IMR-90 (cell line): Measurements from ENCODE around the gene PCYT1A.

Experiments used
- BHLHE40 ChIP-seq: fragments of 150-350 bp; IDR thresholded peaks from 2 replicates; pipeline ENCODE4 v1.6.1; 2016; ENCODE audit warnings: mild to moderate bottlenecking, low read depth, low read length
- CEBPB ChIP-seq: IDR thresholded peaks from 2 replicates; pipeline ENCODE4 v1.6.1; 2012; ENCODE audit warnings: low read depth, low read length, improper control_type of control experiment
- MAFK ChIP-seq: IDR thresholded peaks from 2 replicates; pipeline ENCODE4 v1.6.1; 2012; ENCODE audit warnings: low read depth, low read length, improper control_type of control experiment
- MAZ ChIP-seq: IDR thresholded peaks from 2 replicates; pipeline ENCODE4 v1.6.1; 2012; ENCODE audit warnings: low read depth, mild to moderate bottlenecking, low read length, improper control_type of control experiment, moderate library complexity, borderline replicate concordance
- MXI1 ChIP-seq: IDR thresholded peaks from 2 replicates; pipeline ENCODE4 v1.6.1; 2012; ENCODE audit warnings: low read depth, mild to moderate bottlenecking, low read length, moderate library complexity, borderline replicate concordance
- NFE2L2 ChIP-seq: fragments of 150-350 bp; IDR thresholded peaks from 2 replicates; pipeline ENCODE4 v1.6.1; 2016; ENCODE audit warnings: low read depth, mild to moderate bottlenecking, low read length
- POLR2A ChIP-seq: IDR thresholded peaks from 2 replicates; pipeline ENCODE4 v1.6.1; 2012; ENCODE audit warnings: mild to moderate bottlenecking, low read depth, low read length
- RAD21 ChIP-seq: IDR thresholded peaks from 2 replicates; pipeline ENCODE4 v1.6.1; 2012; ENCODE audit warnings: low read length, improper control_type of control experiment
- RCOR1 ChIP-seq: IDR thresholded peaks from 2 replicates; pipeline ENCODE4 v1.6.1; 2012; ENCODE audit warnings: mild to moderate bottlenecking, low read length, improper control_type of control experiment; ENCODE audit not compliant: insufficient replicate concordance
- RFX5 ChIP-seq: IDR thresholded peaks from 2 replicates; pipeline ENCODE4 v1.8.0; 2012; ENCODE audit warnings: low read depth, mild to moderate bottlenecking, low read length, moderate library complexity
- SMC3 ChIP-seq: fragments of 150-350 bp; IDR thresholded peaks from 2 replicates; pipeline ENCODE4 v1.6.1; 2016; ENCODE audit warnings: low read depth, mild to moderate bottlenecking, antibody characterized with exemption, low read length, moderate library complexity
- TF ChIP-seq, protein P1 (sequence below): conservative IDR thresholded peaks from 2 replicates; pipeline ENCODE4 v1.5.1; 2012; ENCODE audit warnings: mild to moderate bottlenecking, low read depth, low read length, improper control_type of control experiment
- TF ChIP-seq, protein P2 (sequence below): fragments of 150-350 bp; IDR thresholded peaks from 2 replicates; pipeline ENCODE4 v1.6.1; 2017; ENCODE audit warnings: mild to moderate bottlenecking, antibody characterized with exemption, low read length, low read depth
- TF ChIP-seq, protein P3 (sequence below): fragments of 150-350 bp; IDR thresholded peaks from 2 replicates; pipeline ENCODE4 v1.6.1; 2016; ENCODE audit warnings: low read depth, mild to moderate bottlenecking, low read length, moderate library complexity, borderline replicate concordance

DNA sequence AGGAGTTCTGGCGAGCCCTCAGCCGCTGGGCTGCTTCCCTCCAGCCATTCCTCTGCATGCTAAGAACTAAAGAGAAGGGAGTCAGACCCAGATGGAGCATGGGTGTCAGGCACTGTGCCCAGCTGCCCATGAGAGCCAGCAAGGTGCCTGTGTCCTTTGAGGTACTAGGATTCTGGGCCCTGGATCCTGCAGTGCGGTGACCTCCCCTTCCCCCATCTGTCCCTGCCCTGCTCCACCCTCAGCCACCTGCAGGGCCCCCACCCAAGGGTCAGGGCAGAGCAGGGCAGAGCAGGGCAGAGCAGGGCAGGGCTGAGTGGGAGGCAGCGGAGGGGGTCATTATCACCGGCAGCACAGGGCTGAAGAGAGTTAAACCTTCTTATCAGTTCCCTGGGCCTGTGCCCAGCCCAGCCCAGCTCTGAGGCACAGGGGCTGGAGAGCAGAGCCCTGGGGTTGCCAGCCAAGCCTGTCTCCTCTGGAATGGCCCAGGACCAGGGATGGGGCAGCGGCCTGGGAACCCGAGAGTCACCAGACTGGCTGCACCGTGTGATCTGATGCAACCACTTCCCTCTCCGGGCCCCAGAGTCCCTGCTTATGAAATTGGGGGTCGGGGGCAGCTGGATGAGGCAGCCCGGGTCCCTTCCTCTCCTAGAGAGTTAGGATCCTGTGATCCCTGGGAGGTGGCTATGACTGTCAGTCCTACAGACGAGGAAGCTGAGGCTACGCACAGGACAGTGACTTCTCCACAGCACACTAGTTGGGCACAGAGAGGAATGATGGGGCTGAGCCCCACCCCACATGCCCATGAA lies 93.6 kb downstream of the PCYT1A start:
- TF ChIP-seq RAD21 (no peak), MXI1 (no peak), POLR2A (no peak), CEBPB (no peak), MAFK (no peak), BHLHE40 (no peak), RFX5 (no peak), RCOR1 (no peak), NFE2L2 (no peak), SMC3 (no peak), MAZ (no peak)
- TF ChIP-seq, protein P1, sequence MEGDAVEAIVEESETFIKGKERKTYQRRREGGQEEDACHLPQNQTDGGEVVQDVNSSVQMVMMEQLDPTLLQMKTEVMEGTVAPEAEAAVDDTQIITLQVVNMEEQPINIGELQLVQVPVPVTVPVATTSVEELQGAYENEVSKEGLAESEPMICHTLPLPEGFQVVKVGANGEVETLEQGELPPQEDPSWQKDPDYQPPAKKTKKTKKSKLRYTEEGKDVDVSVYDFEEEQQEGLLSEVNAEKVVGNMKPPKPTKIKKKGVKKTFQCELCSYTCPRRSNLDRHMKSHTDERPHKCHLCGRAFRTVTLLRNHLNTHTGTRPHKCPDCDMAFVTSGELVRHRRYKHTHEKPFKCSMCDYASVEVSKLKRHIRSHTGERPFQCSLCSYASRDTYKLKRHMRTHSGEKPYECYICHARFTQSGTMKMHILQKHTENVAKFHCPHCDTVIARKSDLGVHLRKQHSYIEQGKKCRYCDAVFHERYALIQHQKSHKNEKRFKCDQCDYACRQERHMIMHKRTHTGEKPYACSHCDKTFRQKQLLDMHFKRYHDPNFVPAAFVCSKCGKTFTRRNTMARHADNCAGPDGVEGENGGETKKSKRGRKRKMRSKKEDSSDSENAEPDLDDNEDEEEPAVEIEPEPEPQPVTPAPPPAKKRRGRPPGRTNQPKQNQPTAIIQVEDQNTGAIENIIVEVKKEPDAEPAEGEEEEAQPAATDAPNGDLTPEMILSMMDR, result no peak
- TF ChIP-seq, protein P2, sequence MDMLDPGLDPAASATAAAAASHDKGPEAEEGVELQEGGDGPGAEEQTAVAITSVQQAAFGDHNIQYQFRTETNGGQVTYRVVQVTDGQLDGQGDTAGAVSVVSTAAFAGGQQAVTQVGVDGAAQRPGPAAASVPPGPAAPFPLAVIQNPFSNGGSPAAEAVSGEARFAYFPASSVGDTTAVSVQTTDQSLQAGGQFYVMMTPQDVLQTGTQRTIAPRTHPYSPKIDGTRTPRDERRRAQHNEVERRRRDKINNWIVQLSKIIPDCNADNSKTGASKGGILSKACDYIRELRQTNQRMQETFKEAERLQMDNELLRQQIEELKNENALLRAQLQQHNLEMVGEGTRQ, result no peak
- TF ChIP-seq, protein P3, sequence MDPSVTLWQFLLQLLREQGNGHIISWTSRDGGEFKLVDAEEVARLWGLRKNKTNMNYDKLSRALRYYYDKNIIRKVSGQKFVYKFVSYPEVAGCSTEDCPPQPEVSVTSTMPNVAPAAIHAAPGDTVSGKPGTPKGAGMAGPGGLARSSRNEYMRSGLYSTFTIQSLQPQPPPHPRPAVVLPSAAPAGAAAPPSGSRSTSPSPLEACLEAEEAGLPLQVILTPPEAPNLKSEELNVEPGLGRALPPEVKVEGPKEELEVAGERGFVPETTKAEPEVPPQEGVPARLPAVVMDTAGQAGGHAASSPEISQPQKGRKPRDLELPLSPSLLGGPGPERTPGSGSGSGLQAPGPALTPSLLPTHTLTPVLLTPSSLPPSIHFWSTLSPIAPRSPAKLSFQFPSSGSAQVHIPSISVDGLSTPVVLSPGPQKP, result no peak
